Liver (tissue), 10 donors: Measurements from ENCODE around the gene TMEM238L. TPM values are rescaled to one million over a fixed set of nuclear protein-coding genes. Genes with fewer than 3 reads are reported as not detected.

Experiments
- DNase-seq: peaks from one replicate; pipeline ENCODE4 v3.0.0-alpha.2; 2017; ENCODE audit warnings: low spot score
- H3K27ac ChIP-seq, 2 donors: one replicate each; pipeline ENCODE4 v1.7.0; 2013; ENCODE audit warnings: inconsistent platforms in 2 of 2, low read length in 2 of 2, control low read depth in 1 of 2, low read depth in 1 of 2, mild to moderate bottlenecking in 1 of 2
- H3K27me3 ChIP-seq, 4 donors: one replicate each; pipeline versions ENCODE4 v1.6.1 to v1.7.0; 2013; ENCODE audit warnings: low read length in 3 of 4, inconsistent platforms in 1 of 4, mild to moderate bottlenecking in 1 of 4, moderate library complexity in 1 of 4; ENCODE audit not compliant: control insufficient read depth in 4 of 4, insufficient read depth in 4 of 4
- H3K36me3 ChIP-seq, 4 donors: one replicate each; pipeline versions ENCODE4 v1.6.1 to v1.7.0; 2013; ENCODE audit warnings: low read length in 3 of 4, mild to moderate bottlenecking in 3 of 4, low read depth in 1 of 4, moderate library complexity in 1 of 4; ENCODE audit not compliant: control insufficient read depth in 4 of 4, insufficient read depth in 3 of 4
- H3K4me1 ChIP-seq, 4 donors: one replicate each; pipeline versions ENCODE4 v1.6.1 to v1.7.0; 2013; ENCODE audit warnings: low read length in 3 of 4, mild to moderate bottlenecking in 3 of 4, moderate library complexity in 1 of 4; ENCODE audit not compliant: control insufficient read depth in 4 of 4, insufficient read depth in 4 of 4
- H3K4me3 ChIP-seq, 3 donors: one replicate each; pipeline versions ENCODE4 v1.6.1 to v1.7.0; 2013; ENCODE audit warnings: low read length in 3 of 3, control low read depth in 1 of 3, low read depth in 1 of 3, mild to moderate bottlenecking in 1 of 3
- H3K9ac ChIP-seq, 2 donors: one replicate each; pipeline ENCODE4 v1.7.0; 2013; ENCODE audit warnings: low read length in 2 of 2, mild to moderate bottlenecking in 2 of 2, moderate library complexity in 2 of 2, control low read depth in 1 of 2, low read depth in 1 of 2
- H3K9me3 ChIP-seq, 4 donors: one replicate each; pipeline versions ENCODE4 v1.6.1 to v1.7.0; 2013; ENCODE audit warnings: low read length in 3 of 4; ENCODE audit not compliant: control insufficient read depth in 4 of 4
- CTCF ChIP-seq: fragments of 150-350 bp; IDR thresholded peaks from 2 replicates; pipeline ENCODE4 v1.5.1; 2017; ENCODE audit warnings: improper control_type of control experiment, low read depth, low read length; ENCODE audit not compliant: missing input control
- EGR1 ChIP-seq, 2 donors: IDR thresholded peaks; 2 replicates each; pipeline ENCODE4 v1.6.1; 2016 to 2018; ENCODE audit warnings: antibody characterized with exemption in 2 of 2, low read depth in 2 of 2
- RXRA ChIP-seq, 2 donors: IDR thresholded peaks; 2 replicates each; pipeline ENCODE4 v1.6.1; 2017 to 2018; ENCODE audit warnings: antibody characterized with exemption in 2 of 2, mild to moderate bottlenecking in 1 of 2
- WGBS: extraction: QIAGEN DNeasy Blood & Tissue Kit; methylation state at CpG from one replicate; pipeline ENCODE4 v1.1.7; 2013; 5-methylcytosine and 5-hydroxymethylcytosine counted together
- polyA plus RNA-seq, 2 donors: library from polyadenylated mRNA; stranded (reverse) in 1 of 2; unstranded in 1 of 2; fragments of 200-250 nt in 1 of 2; fragments of >200 nt in 1 of 2; fragmentation: Nextera tagmentation in 1 of 2; extraction: Ambion mirVana in 1 of 2; gene quantifications; one replicate each; pipeline versions ENCODE4 v1.2.1 to v1.2.3, GENCODE V29; 2013 to 2015
- small RNA-seq: library from RNA; depleted of rRNA; stranded (forward); fragments of <200 nt; gene quantifications from one replicate; pipeline ENCODE3, GENCODE V24; 2014
- total RNA-seq, 2 donors: library from RNA; depleted of rRNA; stranded (reverse); fragments of >200 nt; gene quantifications; one replicate each; pipeline ENCODE4 v1.2.3, GENCODE V29; 2014
- donor health status: healthy.
- donor health status: healthy.
- donor health status: healthy.
- donor health status: healthy.
- donor health status: healthy.

TMEM238L gene
- total and polyA plus RNA-seq, 4 donors = 0.85 to 4.2 (median 1.2) TPM; not detected in 1

GRCh38 chr17:10745231-10745630, 58.7 kb downstream of the TMEM238L start:
- WGBS = 71% methylated on average over 6 of the region's 6 CpGs
- Histone ChIP-seq H3K36me3 (no peaks in the 10 kb centered on the region), H3K4me1 (peaks cover 0 to 21% (median 3%) of the 10 kb centered on the region in 4 donors), H3K9ac (no peak overlapping the region), H3K4me3 (no peak overlapping the region), H3K27me3 (no peaks in the 10 kb centered on the region), H3K9me3 (no peaks in the 10 kb centered on the region), H3K27ac (no peak overlapping the region)
- TF ChIP-seq CTCF = no peak
- no peak for TF ChIP-seq RXRA (IDR thresholded peaks at IDR 0.05)
- no peak for TF ChIP-seq EGR1 (IDR thresholded peaks at IDR 0.05; ENCODE audit: low read depth in 2 of 2)
- DNase-seq = no peak

Small RNAs within 50 kb of the gene (small RNA-seq; reads per million reads assigned to genes)
- not detected for gene AC015908.2
- not detected for gene TMEM238L

Other genes with a start within 250 kb of the TMEM238L start
- 1 to 10 TPM in 1 of 2 donors, under 1 TPM in 1; 0.65 to 2.0 TPM for gene MYH3, start 146.8 kb downstream of the TMEM238L start, total RNA-seq
- 1 to 10 TPM in 1 of 2 donors, under 1 TPM in 1; 0.43 to 1.3 TPM for gene MYH3, start 146.8 kb downstream of the TMEM238L start, polyA plus RNA-seq
- gene SCO1, start 106.6 kb downstream of the TMEM238L start, total RNA-seq = 10 to 100 TPM; 19.7 to 26.0 TPM
- 10 to 100 TPM; 18.0 to 33.2 TPM for gene SCO1, start 106.6 kb downstream of the TMEM238L start, polyA plus RNA-seq
- 1 to 10 TPM; 5.5 to 7.9 TPM for gene ADPRM, start 106.5 kb downstream of the TMEM238L start, total RNA-seq
- 10 to 100 TPM in 1 of 2 donors, 1 to 10 TPM in 1; 3.7 to 10.8 TPM for gene ADPRM, start 106.5 kb downstream of the TMEM238L start, polyA plus RNA-seq
- 10 to 100 TPM; 19.6 to 27.5 TPM for gene TMEM220, start 74.1 kb downstream of the TMEM238L start, total RNA-seq
- 100 to 1,000 TPM in 1 of 2 donors, 10 to 100 TPM in 1; 30.0 to 126 TPM for gene TMEM220, start 74.1 kb downstream of the TMEM238L start, polyA plus RNA-seq
- gene PIRT, start 34.0 kb upstream of the TMEM238L start, total RNA-seq = not detected
- gene PIRT, start 34.0 kb upstream of the TMEM238L start, polyA plus RNA-seq = under 1 TPM in 1 of 2 donors, not detected in 1; 0.18 TPM